ENCODE measurements around the gene CFAP210.

GRCh38 chr2:169694894-169695260 lies 672 bp upstream of the CFAP210 start:
- TF ChIP-seq RCOR1 (conservative IDR thresholded peaks at IDR 0.05; ENCODE audit: low read depth, low read length) (no peak), NFYB (IDR thresholded peaks at IDR 0.05; ENCODE audit: insufficient read depth, low read depth, low read length) (no peak), IRF3 (IDR thresholded peaks at IDR 0.05) (no peak), POLR2AphosphoS5 (IDR thresholded peaks at IDR 0.05; ENCODE audit: low read length) (no peak), FOS (IDR thresholded peaks at IDR 0.05; ENCODE audit: borderline replicate concordance, extremely low read depth, insufficient read length) (no peak), ZBTB33 (IDR thresholded peaks at IDR 0.05) (no peak)

Data from GM12878 (cell line).